ENCODE results near the gene ZBTB42. TPM values are rescaled to one million over a fixed set of nuclear protein-coding genes. Genes with fewer than 3 reads are reported as not detected.

The ZBTB42 gene
- total RNA-seq, 1 experiment from 2014 or later = 11.8 TPM

DNA sequence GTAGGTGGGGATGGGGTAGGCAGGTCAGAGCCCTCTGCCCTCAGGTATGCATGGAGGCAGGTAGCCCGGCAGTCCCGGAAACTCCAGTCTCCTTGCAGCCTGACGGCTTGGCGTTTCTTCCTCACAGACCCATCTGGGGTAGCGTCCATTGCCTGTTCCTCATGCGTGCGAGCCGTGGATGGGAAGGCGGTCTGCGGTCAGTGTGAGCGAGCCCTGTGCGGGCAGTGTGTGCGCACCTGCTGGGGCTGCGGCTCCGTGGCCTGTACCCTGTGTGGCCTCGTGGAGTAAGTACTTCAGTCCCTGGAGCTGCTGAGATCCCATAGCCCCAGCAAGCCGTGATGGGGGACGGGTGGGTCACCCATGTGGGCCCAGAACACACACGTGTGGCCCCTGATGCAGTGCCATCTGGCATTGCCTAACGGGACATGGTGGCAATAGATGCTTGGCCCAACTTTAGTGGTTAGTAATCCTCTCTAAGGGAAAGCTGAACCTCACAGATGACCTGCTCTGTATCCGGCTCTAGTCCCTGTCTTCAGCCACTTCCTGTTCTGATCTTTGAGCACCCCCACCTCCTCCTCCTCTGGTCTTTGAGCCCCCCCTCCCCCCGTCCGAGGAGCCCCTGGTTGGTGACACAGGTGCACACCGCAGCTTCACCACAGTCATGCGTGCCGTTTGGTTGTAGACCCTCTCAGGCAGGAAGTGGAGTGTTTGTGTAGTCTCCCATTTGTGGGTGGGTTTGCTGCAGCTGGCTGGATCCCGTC, 44.2 kb upstream of the ZBTB42 start:
- peaks cover 33% of the 10 kb centered on the region for H3K36me3 Mint-ChIP-seq (ENCODE audit: insufficient read depth, unreplicated experiment)
- no peaks in the 10 kb centered on the region for H3K9me3 Mint-ChIP-seq (ENCODE audit: low read depth, unreplicated experiment)
- no TSS peak for BruUV-seq (replicated peaks)
- H3K27ac Mint-ChIP-seq (ENCODE audit: unreplicated experiment) = no peak overlapping the region
- no peaks in the 10 kb centered on the region for H3K27me3 Mint-ChIP-seq (ENCODE audit: unreplicated experiment)
- intact Hi-C loops (cut with micrococcal nuclease; ENCODE audit: unreplicated experiment) = no loop called here
- H3K4me3 Mint-ChIP-seq (ENCODE audit: low read depth, unreplicated experiment) = no peak overlapping the region
- H3K4me1 Mint-ChIP-seq (ENCODE audit: low read depth, unreplicated experiment) = peaks cover 12% of the 10 kb centered on the region
- no peak for DNase-seq
- CTCF ChIA-PET = no interaction called here
- no peak for TF ChIP-seq CTCF (IDR thresholded peaks at IDR 0.05; ENCODE audit: unreplicated experiment)

- CTCF ChIA-PET = no interaction called here
- H3K4me1 Mint-ChIP-seq (ENCODE audit: low read depth, unreplicated experiment) = peaks cover 12% of the 10 kb centered on the region
- TF ChIP-seq CTCF (IDR thresholded peaks at IDR 0.05; ENCODE audit: unreplicated experiment) = no peak
- no TSS peak for BruUV-seq (replicated peaks)
- H3K9me3 Mint-ChIP-seq (ENCODE audit: low read depth, unreplicated experiment) = no peaks in the 10 kb centered on the region
- intact Hi-C loops (cut with micrococcal nuclease; ENCODE audit: unreplicated experiment) = no loop called here
- no peaks in the 10 kb centered on the region for H3K27me3 Mint-ChIP-seq (ENCODE audit: unreplicated experiment)
- no peak for DNase-seq
- peaks cover 31% of the 10 kb centered on the region for H3K36me3 Mint-ChIP-seq (ENCODE audit: insufficient read depth, unreplicated experiment)
- no peak overlapping the region for H3K4me3 Mint-ChIP-seq (ENCODE audit: low read depth, unreplicated experiment)
- H3K27ac Mint-ChIP-seq (ENCODE audit: unreplicated experiment) = no peak overlapping the region
Observed at GRCh38 chr14:104757238-104757585, 43.7 kb upstream of the ZBTB42 start.

DNA sequence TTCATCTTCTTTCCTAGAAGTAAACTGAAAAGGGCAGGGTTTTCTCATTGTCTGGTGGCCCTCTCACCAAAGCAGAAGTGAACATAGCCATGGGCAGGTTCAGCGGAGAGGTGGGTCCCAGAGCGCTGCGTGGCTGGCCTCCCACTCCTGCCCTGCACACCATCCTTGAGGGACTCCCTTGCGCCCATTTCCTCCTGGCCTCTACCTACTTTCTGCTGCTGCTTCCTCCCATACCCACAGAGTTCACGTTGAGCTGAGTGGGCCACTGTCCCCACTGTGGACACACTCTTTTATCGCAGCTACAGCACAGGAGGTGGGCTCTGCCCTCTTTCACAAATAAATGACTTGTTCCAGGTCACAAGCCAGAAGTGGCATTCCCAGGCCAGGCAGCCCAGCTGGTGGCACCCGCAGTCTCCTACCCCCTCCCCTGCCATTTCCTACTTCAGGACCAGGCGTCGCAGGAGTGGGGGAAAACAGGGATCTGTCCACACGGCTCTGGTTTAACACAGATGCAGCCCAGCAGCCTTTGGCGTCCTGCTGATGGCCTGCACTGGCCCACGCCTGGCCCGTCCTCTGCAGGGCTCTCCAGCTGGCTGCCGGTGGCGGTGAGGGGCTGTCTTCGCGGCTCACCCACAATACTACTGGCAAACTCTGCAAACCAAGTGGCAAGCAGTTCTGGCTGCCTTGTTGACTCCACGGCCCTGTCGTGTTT, 43.1 kb upstream of the ZBTB42 start:
- no peak for DNase-seq
- H3K4me1 Mint-ChIP-seq (ENCODE audit: low read depth, unreplicated experiment) = peaks cover 12% of the 10 kb centered on the region
- no peaks in the 10 kb centered on the region for H3K9me3 Mint-ChIP-seq (ENCODE audit: low read depth, unreplicated experiment)
- H3K36me3 Mint-ChIP-seq (ENCODE audit: insufficient read depth, unreplicated experiment) = peaks cover 25% of the 10 kb centered on the region
- CTCF ChIA-PET = no interaction called here
- no peak overlapping the region for H3K27ac Mint-ChIP-seq (ENCODE audit: unreplicated experiment)
- intact Hi-C loops (cut with micrococcal nuclease; ENCODE audit: unreplicated experiment) = no loop called here
- no peaks in the 10 kb centered on the region for H3K27me3 Mint-ChIP-seq (ENCODE audit: unreplicated experiment)
- no TSS peak for BruUV-seq (replicated peaks)
- no peak for TF ChIP-seq CTCF (IDR thresholded peaks at IDR 0.05; ENCODE audit: unreplicated experiment)
- no peak overlapping the region for H3K4me3 Mint-ChIP-seq (ENCODE audit: low read depth, unreplicated experiment)

- peaks cover 3% of the 10 kb centered on the region for H3K4me1 Mint-ChIP-seq (ENCODE audit: low read depth, unreplicated experiment)
- CTCF ChIA-PET = interaction anchor here (0.6 kb wide), 1 partner anchor 585 kb away, joined by 3 read pairs; no protein-coding TSS in a partner anchor
- no peak overlapping the region for H3K27ac Mint-ChIP-seq (ENCODE audit: unreplicated experiment)
- H3K36me3 Mint-ChIP-seq (ENCODE audit: insufficient read depth, unreplicated experiment) = peaks cover 11% of the 10 kb centered on the region
- BruUV-seq (replicated peaks) = no TSS peak
- no peak for DNase-seq
- intact Hi-C loops (cut with micrococcal nuclease; ENCODE audit: unreplicated experiment) = no loop called here
- TF ChIP-seq CTCF (IDR thresholded peaks at IDR 0.05; ENCODE audit: unreplicated experiment) = no peak
- H3K9me3 Mint-ChIP-seq (ENCODE audit: low read depth, unreplicated experiment) = no peaks in the 10 kb centered on the region
- no peaks in the 10 kb centered on the region for H3K27me3 Mint-ChIP-seq (ENCODE audit: unreplicated experiment)
- no peak overlapping the region for H3K4me3 Mint-ChIP-seq (ENCODE audit: low read depth, unreplicated experiment)
Observed at GRCh38 chr14:104758981-104759969, 41.6 kb upstream of the ZBTB42 start.

All from Calu3 (cell line).